A673 (cell line): ENCODE results near the gene CFAP20DC.

Source experiments
- CTCF ChIP-seq: fragments of 300-800, 200-600 bp; sonication (generic); conservative IDR thresholded peaks from 2 replicates; pipeline ENCODE4 v1.5.1; 2017; ENCODE audit warnings: low read depth, mild to moderate bottlenecking, antibody characterized with exemption, low read length, moderate library complexity, mixed read lengths
- EZH2 ChIP-seq: fragments of 200-600 bp; sonication (generic); IDR thresholded peaks from 2 replicates; pipeline ENCODE4 v1.6.1; 2017; ENCODE audit warnings: borderline replicate concordance, low read depth, mild to moderate bottlenecking, mixed read lengths, antibody characterized with exemption, low read length; ENCODE audit not compliant: poor library complexity, severe bottlenecking

- no peak for TF ChIP-seq CTCF
- no peak for TF ChIP-seq EZH2
Observed at GRCh38 chr3:58952128-58952917, 97.5 kb downstream of the CFAP20DC start.
